ENCODE measurements around the gene VSIG4.

The VSIG4 gene

GRCh38 chrX:66043584-66043983 is 3.7 kb upstream of the VSIG4 start:
- Histone ChIP-seq H3K9ac (ENCODE audit: low read depth, low read length, poor library complexity, severe bottlenecking) (no peak overlapping the region), H3K4me1 (ENCODE audit: insufficient read depth, low read length, poor library complexity, severe bottlenecking) (peaks cover 19% of the 10 kb centered on the region), H3K27me3 (ENCODE audit: insufficient read depth, low read length, poor library complexity, severe bottlenecking) (no peaks in the 10 kb centered on the region), H3K4me2 (ENCODE audit: low read depth, low read length, poor library complexity, severe bottlenecking) (no peak overlapping the region), H3K9me3 (ENCODE audit: insufficient read depth, low read depth, low read length) (no peaks in the 10 kb centered on the region), H3K4me3 (ENCODE audit: low read length, poor library complexity, severe bottlenecking) (no peak overlapping the region), H3K9me2 (replicated peaks; ENCODE audit: low read depth, low read length) (no peaks in the 10 kb centered on the region), H3K36me3 (ENCODE audit: insufficient read depth, low read length) (no peaks in the 10 kb centered on the region), H2AFZ (ENCODE audit: low read length) (no peak overlapping the region), H3F3A (ENCODE audit: low read depth) (no peaks in the 10 kb centered on the region), H3K79me2 (ENCODE audit: insufficient read depth, low read length) (no peaks in the 10 kb centered on the region), H4K20me1 (ENCODE audit: insufficient read depth, low read length, poor library complexity, severe bottlenecking) (no peaks in the 10 kb centered on the region)
- TF ChIP-seq CTCF (conservative IDR thresholded peaks at IDR 0.05; ENCODE audit: low read length): no peak
- no peak for TF ChIP-seq EZH2phosphoT487 (IDR thresholded peaks at IDR 0.05; ENCODE audit: borderline replicate concordance)

- Histone ChIP-seq H3K9ac (ENCODE audit: low read depth, low read length, poor library complexity, severe bottlenecking) (no peak overlapping the region), H2AFZ (ENCODE audit: low read length) (no peak overlapping the region), H4K20me1 (ENCODE audit: insufficient read depth, low read length, poor library complexity, severe bottlenecking) (no peaks in the 10 kb centered on the region), H3K9me2 (replicated peaks; ENCODE audit: low read depth, low read length) (no peaks in the 10 kb centered on the region), H3F3A (ENCODE audit: low read depth) (no peaks in the 10 kb centered on the region), H3K27me3 (ENCODE audit: insufficient read depth, low read length, poor library complexity, severe bottlenecking) (no peaks in the 10 kb centered on the region), H3K4me2 (ENCODE audit: low read depth, low read length, poor library complexity, severe bottlenecking) (no peak overlapping the region), H3K36me3 (ENCODE audit: insufficient read depth, low read length) (no peaks in the 10 kb centered on the region), H3K4me3 (ENCODE audit: low read length, poor library complexity, severe bottlenecking) (no peak overlapping the region), H3K79me2 (ENCODE audit: insufficient read depth, low read length) (no peaks in the 10 kb centered on the region), H3K4me1 (ENCODE audit: insufficient read depth, low read length, poor library complexity, severe bottlenecking) (peaks cover 19% of the 10 kb centered on the region), H3K9me3 (ENCODE audit: insufficient read depth, low read depth, low read length) (no peaks in the 10 kb centered on the region)
- TF ChIP-seq EZH2phosphoT487 (IDR thresholded peaks at IDR 0.05; ENCODE audit: borderline replicate concordance) (no peak), CTCF (conservative IDR thresholded peaks at IDR 0.05; ENCODE audit: low read length) (no peak)
Observed at GRCh38 chrX:66042307-66043077, 2.6 kb upstream of the VSIG4 start.

GRCh38 chrX:66038115-66038514 is 1.8 kb downstream of the VSIG4 start:
- H3K4me3 ChIP-seq (ENCODE audit: low read length, poor library complexity, severe bottlenecking): no peak overlapping the region
- H3K9me2 ChIP-seq (replicated peaks; ENCODE audit: low read depth, low read length): no peaks in the 10 kb centered on the region
- H2AFZ ChIP-seq (ENCODE audit: low read length): no peak overlapping the region
- peaks cover 5% of the 10 kb centered on the region for H3K4me1 ChIP-seq (ENCODE audit: insufficient read depth, low read length, poor library complexity, severe bottlenecking)
- H3K9me3 ChIP-seq (ENCODE audit: insufficient read depth, low read depth, low read length): no peaks in the 10 kb centered on the region
- no peaks in the 10 kb centered on the region for H4K20me1 ChIP-seq (ENCODE audit: insufficient read depth, low read length, poor library complexity, severe bottlenecking)
- no peaks in the 10 kb centered on the region for H3K27me3 ChIP-seq (ENCODE audit: insufficient read depth, low read length, poor library complexity, severe bottlenecking)
- no peak overlapping the region for H3K9ac ChIP-seq (ENCODE audit: low read depth, low read length, poor library complexity, severe bottlenecking)
- H3K79me2 ChIP-seq (ENCODE audit: insufficient read depth, low read length): no peaks in the 10 kb centered on the region
- H3F3A ChIP-seq (ENCODE audit: low read depth): no peaks in the 10 kb centered on the region
- H3K36me3 ChIP-seq (ENCODE audit: insufficient read depth, low read length): no peaks in the 10 kb centered on the region
- no peak overlapping the region for H3K4me2 ChIP-seq (ENCODE audit: low read depth, low read length, poor library complexity, severe bottlenecking)
- TF ChIP-seq EZH2phosphoT487 (IDR thresholded peaks at IDR 0.05; ENCODE audit: borderline replicate concordance) (no peak), CTCF (conservative IDR thresholded peaks at IDR 0.05; ENCODE audit: low read length) (no peak)

Data from Loucy (cell line).